Duodenal mucosa (tissue), 2 donors: ENCODE results near the gene PHLDB1.
"Not testable (repeated sequence)": the region's sequence is repeated elsewhere in the genome, so short reads cannot be mapped to it uniquely, and the experiment has no call there.

Experiments used
- H3K27ac ChIP-seq: one replicate; pipeline ENCODE4 v1.7.0; 2013; ENCODE audit warnings: low read depth, low read length
- H3K27me3 ChIP-seq, 2 donors: one replicate each; pipeline ENCODE4 v1.7.0; 2013; ENCODE audit warnings: low read length in 2 of 2, control low read depth in 1 of 2; ENCODE audit not compliant: insufficient read depth in 2 of 2, control insufficient read depth in 1 of 2
- H3K36me3 ChIP-seq, 2 donors: one replicate each; pipeline ENCODE4 v1.7.0; 2013; ENCODE audit warnings: low read length in 2 of 2, control low read depth in 1 of 2; ENCODE audit not compliant: insufficient read depth in 2 of 2, control insufficient read depth in 1 of 2
- H3K4me1 ChIP-seq, 2 donors: one replicate each; pipeline ENCODE4 v1.7.0; 2013; ENCODE audit warnings: low read length in 2 of 2, control low read depth in 1 of 2; ENCODE audit not compliant: insufficient read depth in 2 of 2, control insufficient read depth in 1 of 2
- H3K4me3 ChIP-seq, 2 donors: one replicate each; pipeline ENCODE4 v1.7.0; 2013; ENCODE audit warnings: low read length in 2 of 2, low read depth in 1 of 2
- H3K9ac ChIP-seq, 2 donors: one replicate each; pipeline ENCODE4 v1.7.0; 2013; ENCODE audit warnings: low read length in 2 of 2, low read depth in 1 of 2
- H3K9me3 ChIP-seq, 2 donors: one replicate each; pipeline ENCODE4 v1.7.0; 2013; ENCODE audit warnings: low read length in 2 of 2, control low read depth in 1 of 2; ENCODE audit not compliant: control insufficient read depth in 1 of 2

The PHLDB1 gene

DNA sequence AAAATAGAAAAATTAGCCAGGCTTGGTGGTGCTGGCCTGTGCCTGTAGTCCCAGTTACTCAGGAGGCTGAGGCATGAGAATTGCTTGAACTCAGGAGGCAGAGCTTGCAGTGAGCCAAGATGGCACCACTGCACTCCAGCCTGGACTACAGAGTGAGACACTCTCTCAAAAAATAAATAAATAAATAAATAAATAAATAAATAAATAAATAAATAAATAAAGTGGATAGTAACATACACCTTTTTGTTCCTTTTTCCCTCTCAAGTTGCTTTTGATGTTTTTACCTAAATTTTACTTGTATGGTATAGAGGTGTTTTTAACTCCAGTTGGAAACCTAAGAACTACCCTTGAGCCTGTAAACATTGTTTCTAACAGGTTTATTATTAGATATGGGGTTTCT, 29.4 kb upstream of the PHLDB1 start:
- H3K9me3 ChIP-seq, H3K27me3 ChIP-seq, H3K4me3 ChIP-seq, H3K27ac ChIP-seq, H3K9ac ChIP-seq: not testable (repeated sequence)
- H3K36me3 ChIP-seq: peaks cover 4 to 24% of the 10 kb centered on the region in 2 donors
- H3K4me1 ChIP-seq: peaks cover 19 to 28% of the 10 kb centered on the region in 2 donors

- Histone ChIP-seq H3K36me3 (peaks cover 18 to 55% of the 10 kb centered on the region in 2 donors), H3K27me3 (no peaks in the 10 kb centered on the region), H3K27ac (no peak overlapping the region), H3K4me1 (peaks cover 0 to under 1% of the 10 kb centered on the region in 2 donors), H3K9ac (no peak overlapping the region), H3K4me3 (no peak overlapping the region), H3K9me3 (no peaks in the 10 kb centered on the region)
Measured at GRCh38 chr11:118581057-118581456, 26.4 kb upstream of the PHLDB1 start.

DNA sequence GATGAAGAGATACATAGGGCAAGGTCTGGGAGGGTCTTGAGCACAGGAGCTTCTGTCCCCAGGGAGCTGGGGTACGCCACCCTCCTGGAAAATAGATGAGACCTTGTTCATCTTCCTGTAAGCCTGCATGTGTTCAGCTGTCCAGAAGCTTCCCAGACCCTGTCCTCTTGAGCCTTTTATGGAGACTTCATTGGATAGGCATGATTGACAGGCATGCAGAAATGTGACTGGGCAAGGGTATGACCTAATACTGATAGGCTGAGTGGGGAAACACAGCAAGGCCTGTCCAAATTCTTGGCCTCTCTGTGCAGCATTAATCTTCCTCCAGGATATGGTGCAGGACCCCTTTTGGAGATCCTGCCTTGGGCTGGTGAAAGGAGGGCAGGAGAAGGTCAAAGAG, 19.5 kb upstream of the PHLDB1 start:
- peaks cover 45 to 88% of the 10 kb centered on the region in 2 donors for H3K36me3 ChIP-seq
- H3K27ac ChIP-seq: no peak overlapping the region
- H3K27me3 ChIP-seq: no peaks in the 10 kb centered on the region
- H3K9ac ChIP-seq: no peak overlapping the region
- H3K9me3 ChIP-seq: no peaks in the 10 kb centered on the region
- H3K4me1 ChIP-seq: no peaks in the 10 kb centered on the region
- H3K4me3 ChIP-seq: no peak overlapping the region

DNA sequence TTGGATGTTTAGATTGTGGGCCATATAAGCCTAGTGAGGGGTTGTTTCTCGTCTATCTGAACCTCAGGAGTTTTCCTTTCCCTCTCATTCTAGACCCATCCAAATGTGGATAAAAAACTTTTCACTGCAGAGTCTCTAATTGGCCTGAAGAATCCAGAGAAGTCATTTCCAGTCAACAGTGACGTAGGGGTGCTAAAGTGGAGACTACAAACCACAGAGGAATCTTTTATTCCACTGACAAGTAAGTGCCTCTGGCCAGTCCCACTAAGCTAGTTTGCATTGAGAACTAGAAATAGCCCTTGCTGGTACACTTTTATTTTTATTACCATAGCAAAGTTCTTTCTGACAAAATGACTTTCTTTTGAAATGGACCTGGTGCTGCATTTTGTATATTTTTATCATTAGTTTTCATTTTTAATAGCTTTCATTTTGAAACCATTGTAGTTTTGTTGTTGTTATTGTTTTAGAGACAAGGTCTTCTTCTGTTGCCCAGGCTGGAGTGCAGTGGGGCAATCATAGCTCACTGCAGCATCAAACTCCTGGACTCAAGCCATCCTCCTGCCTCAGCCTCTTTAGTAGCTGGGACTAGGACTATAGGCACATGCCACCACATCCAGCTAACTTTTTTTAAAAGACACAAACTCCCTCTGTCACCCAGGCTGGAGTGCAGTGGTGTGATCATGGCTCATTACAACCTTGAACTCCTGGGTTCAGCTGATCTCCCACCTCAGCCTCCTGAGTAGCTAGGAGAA, 14.6 kb upstream of the PHLDB1 start:
- no peaks in the 10 kb centered on the region for H3K27me3 ChIP-seq
- no peak overlapping the region for H3K4me3 ChIP-seq
- H3K9ac ChIP-seq: no peak overlapping the region
- H3K4me1 ChIP-seq: no peaks in the 10 kb centered on the region
- H3K27ac ChIP-seq: no peak overlapping the region
- no peaks in the 10 kb centered on the region for H3K9me3 ChIP-seq
- peaks cover 39 to 82% of the 10 kb centered on the region in 2 donors for H3K36me3 ChIP-seq

GRCh38 chr11:118594984-118595383, 12.4 kb upstream of the PHLDB1 start:
- peaks cover 37 to 81% of the 10 kb centered on the region in 2 donors for H3K36me3 ChIP-seq
- H3K9ac ChIP-seq, H3K4me1 ChIP-seq, H3K4me3 ChIP-seq, H3K27me3 ChIP-seq, H3K27ac ChIP-seq, H3K9me3 ChIP-seq: not testable (repeated sequence)

- Histone ChIP-seq H3K9ac (no peak overlapping the region), H3K9me3 (no peaks in the 10 kb centered on the region), H3K27ac (no peak overlapping the region), H3K4me3 (no peak overlapping the region), H3K27me3 (no peaks in the 10 kb centered on the region), H3K36me3 (peaks cover 28 to 79% of the 10 kb centered on the region in 2 donors), H3K4me1 (no peaks in the 10 kb centered on the region)
Measured at GRCh38 chr11:118596224-118597146, 10.9 kb upstream of the PHLDB1 start.

GRCh38 chr11:118597556-118597955, 9.9 kb upstream of the PHLDB1 start:
- Histone ChIP-seq H3K9me3 (no peaks in the 10 kb centered on the region), H3K36me3 (peaks cover 28 to 80% of the 10 kb centered on the region in 2 donors), H3K27me3 (no peaks in the 10 kb centered on the region), H3K4me3 (no peak overlapping the region), H3K27ac (no peak overlapping the region), H3K4me1 (no peaks in the 10 kb centered on the region), H3K9ac (no peak overlapping the region)

DNA sequence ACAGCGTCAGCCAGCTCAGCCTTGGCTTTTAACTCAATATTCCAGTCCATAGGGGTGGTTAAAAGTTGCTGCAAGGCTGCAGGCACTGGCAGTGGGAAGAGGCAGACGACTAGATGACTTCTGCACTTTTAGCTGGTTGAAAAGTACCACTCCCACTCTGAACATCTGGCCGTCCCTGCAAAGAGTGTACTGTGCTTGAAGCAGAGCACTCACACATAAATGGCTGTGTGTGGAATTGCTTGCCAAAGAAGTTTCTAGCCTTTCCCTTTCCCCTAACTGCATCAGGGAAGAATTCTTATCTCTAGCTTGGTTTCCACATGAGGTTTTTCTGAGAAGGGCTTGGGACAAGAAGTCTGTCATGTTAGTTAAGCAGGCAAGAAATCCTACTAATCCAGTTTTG, 5.1 kb upstream of the PHLDB1 start:
- no peak overlapping the region for H3K4me3 ChIP-seq
- H3K9ac ChIP-seq: no peak overlapping the region
- peaks cover 15 to 44% of the 10 kb centered on the region in 2 donors for H3K36me3 ChIP-seq
- peaks cover 12 to 25% of the 10 kb centered on the region in 2 donors for H3K4me1 ChIP-seq
- no peaks in the 10 kb centered on the region for H3K27me3 ChIP-seq
- H3K27ac ChIP-seq: no peak overlapping the region
- no peaks in the 10 kb centered on the region for H3K9me3 ChIP-seq

GRCh38 chr11:118603709-118604108, 3.7 kb upstream of the PHLDB1 start:
- H3K4me1 ChIP-seq: peaks cover 16 to 28% of the 10 kb centered on the region in 2 donors
- peaks cover 9 to 35% of the 10 kb centered on the region in 2 donors for H3K36me3 ChIP-seq

DNA sequence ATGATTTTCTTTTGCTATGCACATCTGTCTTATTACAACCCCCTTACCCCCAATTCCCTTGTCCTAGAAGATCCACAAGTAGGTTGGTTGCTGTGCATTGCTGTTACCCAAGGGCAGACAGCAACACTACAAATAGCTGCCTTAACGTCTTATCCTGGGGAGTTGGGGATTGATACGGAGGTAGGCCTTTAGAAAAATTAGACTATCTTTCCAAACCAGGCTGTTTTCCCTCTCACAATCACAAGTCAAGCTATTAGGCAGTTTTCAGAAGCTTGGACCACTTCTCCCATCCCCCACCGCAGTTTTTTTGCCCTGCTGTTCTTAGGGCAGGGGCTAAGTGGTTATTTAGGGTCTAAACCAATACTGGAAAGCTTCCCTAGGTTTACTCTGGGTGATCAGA, 2.8 kb upstream of the PHLDB1 start:
- H3K27ac ChIP-seq: peak overlapping the region; percentile 14
- H3K4me1 ChIP-seq: peaks cover 24 to 35% of the 10 kb centered on the region in 2 donors
- peaks cover 9 to 11% of the 10 kb centered on the region in 2 donors for H3K27me3 ChIP-seq
- no peak overlapping the region for H3K9ac ChIP-seq
- H3K4me3 ChIP-seq: no peak overlapping the region
- no peaks in the 10 kb centered on the region for H3K9me3 ChIP-seq
- H3K36me3 ChIP-seq: peaks cover 9 to 31% of the 10 kb centered on the region in 2 donors

More at GRCh38 chr11:118603709-118604108, 3.7 kb upstream of the PHLDB1 start:
- H3K9ac ChIP-seq, H3K27ac ChIP-seq, H3K4me3 ChIP-seq, H3K9me3 ChIP-seq, H3K27me3 ChIP-seq: not testable (repeated sequence)
